Measurements from ENCODE around the gene RPL32.
"Not testable (repeated sequence)": the region's sequence is repeated elsewhere in the genome, so short reads cannot be mapped to it uniquely, and the experiment has no call there.

Gene RPL32

GRCh38 chr3:12803371-12803770 lies 38.0 kb downstream of the RPL32 start:
- DNase-seq: no peak

- no peak for DNase-seq
These were observed 41.6 kb downstream of the RPL32 start for GRCh38 chr3:12799525-12800440.

GRCh38 chr3:12798559-12799179 lies 42.7 kb downstream of the RPL32 start:
- no peak for DNase-seq

- no peak for DNase-seq
These were observed 43.3 kb downstream of the RPL32 start for GRCh38 chr3:12797892-12798558.

- DNase-seq: no peak
These were observed 44.1 kb downstream of the RPL32 start for GRCh38 chr3:12797124-12797891.

- DNase-seq: no peak
These were observed 44.9 kb downstream of the RPL32 start, which contains the start of gene CAND2 for GRCh38 chr3:12796171-12797123. Gene CAND2 (plus strand): TSS chr3:12796680. CDS start chr3:12796721, 41 bp downstream.

- no peak for DNase-seq
These were observed 47.7 kb downstream of the RPL32 start for GRCh38 chr3:12793701-12794100.

- no peak for DNase-seq
These were observed 49.9 kb downstream of the RPL32 start for GRCh38 chr3:12791430-12791829.

GRCh38 chr3:12787967-12788690 lies 53.2 kb downstream of the RPL32 start:
- DNase-seq: not testable (repeated sequence)

GRCh38 chr3:12787346-12787745 lies 54.0 kb downstream of the RPL32 start:
- DNase-seq: not testable (repeated sequence)

GRCh38 chr3:12785096-12785495 lies 56.3 kb downstream of the RPL32 start:
- DNase-seq: no peak

All from bone marrow (tissue), 2 donors.